H9 (cell line): ENCODE measurements around the gene KCNMB2. TPM values are rescaled to one million over a fixed set of nuclear protein-coding genes. Genes with fewer than 3 reads are reported as not detected.

Experiments
- DNase-seq: peaks from one replicate; pipeline ENCODE4 v3.0.0-alpha.2; 2017
- H2AFZ ChIP-seq: one replicate; pipeline ENCODE4 v1.6.1; 2013; ENCODE audit warnings: mild to moderate bottlenecking, low read length, control low read depth, moderate library complexity
- H2AK5ac ChIP-seq: 2 replicates; pipeline ENCODE4 v1.6.1; 2013; ENCODE audit warnings: low read length, control low read depth, mixed read lengths; ENCODE audit not compliant: insufficient read length
- H2BK120ac ChIP-seq: one replicate; pipeline ENCODE4 v1.6.1; 2013; ENCODE audit warnings: low read depth, mild to moderate bottlenecking, low read length, control low read depth, inconsistent platforms; ENCODE audit not compliant: poor library complexity, severe bottlenecking
- H2BK12ac ChIP-seq: 2 replicates; pipeline ENCODE4 v1.6.1; 2013; ENCODE audit warnings: low read length, control low read depth, mixed read lengths, low read depth; ENCODE audit not compliant: insufficient read length
- H2BK15ac ChIP-seq: 2 replicates; pipeline ENCODE4 v1.6.1; 2013; ENCODE audit warnings: low read depth, low read length, control low read depth
- H2BK20ac ChIP-seq: one replicate; pipeline ENCODE4 v1.6.1; 2013; ENCODE audit warnings: low read depth, mild to moderate bottlenecking, low read length, control low read depth, inconsistent platforms; ENCODE audit not compliant: poor library complexity, severe bottlenecking
- H2BK5ac ChIP-seq: 2 replicates; pipeline ENCODE4 v1.6.1; 2013; ENCODE audit warnings: low read length, control low read depth, mixed read lengths; ENCODE audit not compliant: insufficient read length
- H3K14ac ChIP-seq: 2 replicates; pipeline ENCODE4 v1.6.1; 2013; ENCODE audit warnings: low read length, control low read depth; ENCODE audit not compliant: insufficient read depth
- H3K18ac ChIP-seq: 2 replicates; pipeline ENCODE4 v1.6.1; 2013; ENCODE audit warnings: low read depth, mild to moderate bottlenecking, mixed read lengths, low read length, control low read depth; ENCODE audit not compliant: insufficient read length
- H3K23ac ChIP-seq: 2 replicates; pipeline ENCODE4 v1.6.1; 2013; ENCODE audit warnings: low read length, control low read depth, mixed read lengths, low read depth; ENCODE audit not compliant: insufficient read length
- H3K23me2 ChIP-seq: 2 replicates; pipeline ENCODE4 v1.6.1; 2013; ENCODE audit warnings: low read depth, mild to moderate bottlenecking, mixed read lengths, low read length, control low read depth; ENCODE audit not compliant: insufficient read length, poor library complexity, severe bottlenecking
- H3K27ac ChIP-seq: 2 replicates; pipeline ENCODE4 v1.5.1; 2013; ENCODE audit warnings: low read length, control low read depth, mixed read lengths, low read depth; ENCODE audit not compliant: insufficient read length
- H3K27me3 ChIP-seq: 2 replicates; pipeline ENCODE4 v1.6.1; 2013; ENCODE audit warnings: low read length, control low read depth, inconsistent platforms; ENCODE audit not compliant: insufficient read depth
- H3K4ac ChIP-seq: 2 replicates; pipeline ENCODE4 v1.6.1; 2013; ENCODE audit warnings: low read depth, mild to moderate bottlenecking, control low read depth, inconsistent platforms, low read length, moderate library complexity
- H3K4me1 ChIP-seq: 2 replicates; pipeline ENCODE4 v1.6.1; 2013; ENCODE audit warnings: low read length, control low read depth, inconsistent platforms; ENCODE audit not compliant: insufficient read depth
- H3K4me2 ChIP-seq: 2 replicates; pipeline ENCODE4 v1.6.1; 2013; ENCODE audit warnings: low read length, control low read depth, mixed read lengths; ENCODE audit not compliant: insufficient read length, insufficient read depth
- H3K56ac ChIP-seq: 2 replicates; pipeline ENCODE4 v1.6.1; 2013; ENCODE audit warnings: low read depth, mild to moderate bottlenecking, mixed read lengths, low read length, control low read depth; ENCODE audit not compliant: insufficient read length
- H3K79me1 ChIP-seq: 2 replicates; pipeline ENCODE4 v1.6.1; 2013; ENCODE audit warnings: low read depth, mild to moderate bottlenecking, moderate library complexity, low read length, control low read depth, inconsistent platforms; ENCODE audit not compliant: insufficient read depth, poor library complexity, severe bottlenecking
- H3K79me2 ChIP-seq: 2 replicates; pipeline ENCODE4 v1.6.1; 2013; ENCODE audit warnings: low read length, control low read depth, inconsistent platforms; ENCODE audit not compliant: insufficient read depth
- H3K9ac ChIP-seq: 2 replicates; pipeline ENCODE4 v1.6.1; 2013; ENCODE audit warnings: low read length, control low read depth, mixed read lengths; ENCODE audit not compliant: insufficient read length; ENCODE audit errors: extremely low read depth
- H3K9me3 ChIP-seq: one replicate; pipeline ENCODE4 v1.6.1; 2013; ENCODE audit warnings: low read depth, low read length, inconsistent platforms; ENCODE audit not compliant: control insufficient read depth
- H3T11ph ChIP-seq: one replicate; pipeline ENCODE4 v1.6.1; 2013; ENCODE audit warnings: mild to moderate bottlenecking, low read length, control low read depth, inconsistent platforms
- H4K20me1 ChIP-seq: one replicate; pipeline ENCODE4 v1.6.1; 2013; ENCODE audit not compliant: control insufficient read depth, insufficient read length, insufficient read depth
- H4K5ac ChIP-seq: 2 replicates; pipeline ENCODE4 v1.6.1; 2013; ENCODE audit warnings: low read depth, mild to moderate bottlenecking, mixed read lengths, low read length, control low read depth; ENCODE audit not compliant: insufficient read length
- H4K8ac ChIP-seq: replicated peaks from 2 replicates; pipeline ENCODE4 v1.6.1; 2013; ENCODE audit warnings: low read length, control low read depth, mixed read lengths, low read depth; ENCODE audit not compliant: insufficient read length
- H4K91ac ChIP-seq: 2 replicates; pipeline ENCODE4 v1.6.1; 2013; ENCODE audit warnings: low read depth, mild to moderate bottlenecking, moderate library complexity, mixed read lengths, low read length, control low read depth; ENCODE audit not compliant: insufficient read length
- H3K27ac Mint-ChIP-seq, 3 experiments: 2 replicates in 2 of 3; 3 replicates in 1 of 3; pipeline ENCODE4 v1.8.0; 2020 to 2021; ENCODE audit warnings: mixed read lengths in 3 of 3, mild to moderate bottlenecking in 1 of 3, moderate library complexity in 1 of 3
- H3K27me3 Mint-ChIP-seq: 2 replicates; pipeline ENCODE4 v1.8.0; 2021; ENCODE audit warnings: low read depth, mild to moderate bottlenecking, moderate library complexity, mixed read lengths
- H3K36me3 Mint-ChIP-seq, 3 experiments: 2 replicates in 2 of 3; 3 replicates in 1 of 3; pipeline ENCODE4 v1.8.0; 2020 to 2021; ENCODE audit warnings: low read depth in 3 of 3, mixed read lengths in 3 of 3; ENCODE audit not compliant: insufficient read depth in 1 of 3
- H3K4me1 Mint-ChIP-seq, 2 experiments: 2 replicates each; pipeline ENCODE4 v1.8.0; 2020; ENCODE audit warnings: mixed read lengths in 2 of 2
- H3K4me3 Mint-ChIP-seq, 2 experiments: 2 replicates in 1 of 2; 3 replicates in 1 of 2; pipeline ENCODE4 v1.8.0; 2020 to 2021; ENCODE audit warnings: mild to moderate bottlenecking in 2 of 2, mixed read lengths in 2 of 2, moderate library complexity in 1 of 2
- H3K9me3 Mint-ChIP-seq, 2 experiments: 2 replicates in 1 of 2; 3 replicates in 1 of 2; pipeline ENCODE4 v1.8.0; 2020; ENCODE audit warnings: mild to moderate bottlenecking in 2 of 2, mixed read lengths in 2 of 2, moderate library complexity in 1 of 2
- CTCF ChIP-seq: fragments of 200-600 bp; sonication (generic); conservative IDR thresholded peaks from 3 replicates; pipeline ENCODE4 v1.8.0; 2021; ENCODE audit warnings: antibody characterized with exemption, mild to moderate bottlenecking
- whole genome bisulfite sequencing: extraction: QIAGEN DNeasy Blood & Tissue Kit; methylation state at CpG from one replicate; pipeline ENCODE4 v1.1.7; 2013; ENCODE audit warnings: missing lambda C conversion rate, low lambda C conversion rate, mixed read lengths; ENCODE audit not compliant: insufficient read length; ENCODE audit errors: extremely low coverage; 5-methylcytosine and 5-hydroxymethylcytosine counted together
- total RNA-seq: library from RNA; stranded (reverse); gene quantifications from 2 replicates; pipeline ENCODE4 v1.2.1, GENCODE V29; 2021

The KCNMB2 gene
- total RNA-seq, 1 experiment from 2014 or later, result not detected

- Mint-ChIP-seq H3K27ac (no peak overlapping the region), H3K27me3 (no peaks in the 10 kb centered on the region), H3K9me3 (peaks cover 12 to 22% of the 10 kb centered on the region in 2 experiments), H3K4me1 (peaks cover 2 to 3% of the 10 kb centered on the region in 2 experiments; a peak in 2 of 4 replicates), H3K36me3 (peaks cover 3 to 16% (median 6%) of the 10 kb centered on the region in 3 experiments; a peak in 6 of 7 replicates), H3K4me3 (no peak overlapping the region)
- no peaks in the 10 kb centered on the region for H3K79me2 ChIP-seq
- H3K9me3 ChIP-seq, result no peaks in the 10 kb centered on the region
- H3K27me3 ChIP-seq, result no peaks in the 10 kb centered on the region
- no peak overlapping the region for H3K23ac ChIP-seq
- H2BK20ac ChIP-seq, result no peak overlapping the region
- H3T11ph ChIP-seq, result no peak overlapping the region
- no peak overlapping the region for H3K56ac ChIP-seq
- H4K20me1 ChIP-seq, result no peaks in the 10 kb centered on the region
- no peak overlapping the region for H3K14ac ChIP-seq
- no peak overlapping the region for H2AFZ ChIP-seq
- H3K27ac ChIP-seq, result no peak overlapping the region
- no peaks in the 10 kb centered on the region for H3K79me1 ChIP-seq
- no peak overlapping the region for H3K4ac ChIP-seq
- H4K5ac ChIP-seq, result no peak overlapping the region
- no peak overlapping the region for H3K18ac ChIP-seq
- DNase-seq, result no peak
- no peak overlapping the region for H3K4me2 ChIP-seq
- H4K8ac ChIP-seq, result no peak overlapping the region
- no peak overlapping the region for H2BK15ac ChIP-seq
- no peaks in the 10 kb centered on the region for H3K23me2 ChIP-seq
- H4K91ac ChIP-seq, result no peak overlapping the region
- no CpG with 5 or more reads among the region's 9 CpGs for WGBS
- H3K4me1 ChIP-seq, result no peaks in the 10 kb centered on the region; the same call in 1 of the 2 replicates
- no peak for TF ChIP-seq CTCF
- no peak overlapping the region for H2BK5ac ChIP-seq
- H2BK12ac ChIP-seq, result no peak overlapping the region
- no peak overlapping the region for H2BK120ac ChIP-seq
- H2AK5ac ChIP-seq, result no peak overlapping the region
- no peak overlapping the region for H3K9ac ChIP-seq
These were observed 35.6 kb upstream of the KCNMB2 start for GRCh38 chr3:178500631-178501030.
